ENCODE measurements around the gene DOLPP1. TPM values are rescaled to one million over a fixed set of nuclear protein-coding genes. Genes with fewer than 3 reads are reported as not detected.
A peak's percentile ranks its signal among the peaks of the same experiment; 100 is the strongest.

Gene DOLPP1
- total and polyA plus RNA-seq, 2 of the 8 experiments (the other 6 are each of a cell fraction or from before 2014, with no cell fraction given), result 36.0 to 45.3 TPM

- TF ChIP-seq CTCF (IDR thresholded peaks at IDR 0.05; ENCODE audit: control extremely low read depth in 1 of 3, insufficient read depth in 1 of 3, low read depth in 1 of 3, low read length in 3 of 3), result peak in 1 of 3 experiments; percentile 3; a peak in 1 of 4 replicates
- peak; percentile 80 for TF ChIP-seq CREB1 (IDR thresholded peaks at IDR 0.05)
- TF ChIP-seq CBX5 (IDR thresholded peaks at IDR 0.05; ENCODE audit: low read depth, low read length), result no peak
- TF ChIP-seq ATF3 (IDR thresholded peaks at IDR 0.05; ENCODE audit: insufficient read depth, low read depth, low read length), result peak; percentile 67
- TF ChIP-seq SP4 (IDR thresholded peaks at IDR 0.05; ENCODE audit: low read length), result 0 out of 2 replicates have a peak, but pooled peaks have one; percentile 57
These were observed at the start of gene DOLPP1 (continued) for GRCh38 chr9:129080601-129081387.

Measured in H1 (cell line).